ENCODE data around the gene CEP112. TPM values are rescaled to one million over a fixed set of nuclear protein-coding genes. Genes with fewer than 3 reads are reported as not detected.

Gene CEP112
- total RNA-seq, 1 experiment from 2014 or later: 5.4 TPM

GRCh38 chr17:65657251-65657828, 534.6 kb downstream of the CEP112 start:
- intact Hi-C loops (cut with micrococcal nuclease; ENCODE audit: unreplicated experiment): no loop called here
- Mint-ChIP-seq H3K27me3 (ENCODE audit: unreplicated experiment) (peaks cover 24% of the 10 kb centered on the region), H3K36me3 (ENCODE audit: insufficient read depth, unreplicated experiment) (no peaks in the 10 kb centered on the region), H3K9me3 (ENCODE audit: low read depth, unreplicated experiment) (peaks cover 8% of the 10 kb centered on the region), H3K4me3 (ENCODE audit: low read depth, unreplicated experiment) (no peak overlapping the region), H3K4me1 (ENCODE audit: low read depth, unreplicated experiment) (no peaks in the 10 kb centered on the region), H3K27ac (ENCODE audit: unreplicated experiment) (no peak overlapping the region)
- CTCF ChIA-PET: no interaction called here
- no peak for DNase-seq
- TF ChIP-seq, protein P1, sequence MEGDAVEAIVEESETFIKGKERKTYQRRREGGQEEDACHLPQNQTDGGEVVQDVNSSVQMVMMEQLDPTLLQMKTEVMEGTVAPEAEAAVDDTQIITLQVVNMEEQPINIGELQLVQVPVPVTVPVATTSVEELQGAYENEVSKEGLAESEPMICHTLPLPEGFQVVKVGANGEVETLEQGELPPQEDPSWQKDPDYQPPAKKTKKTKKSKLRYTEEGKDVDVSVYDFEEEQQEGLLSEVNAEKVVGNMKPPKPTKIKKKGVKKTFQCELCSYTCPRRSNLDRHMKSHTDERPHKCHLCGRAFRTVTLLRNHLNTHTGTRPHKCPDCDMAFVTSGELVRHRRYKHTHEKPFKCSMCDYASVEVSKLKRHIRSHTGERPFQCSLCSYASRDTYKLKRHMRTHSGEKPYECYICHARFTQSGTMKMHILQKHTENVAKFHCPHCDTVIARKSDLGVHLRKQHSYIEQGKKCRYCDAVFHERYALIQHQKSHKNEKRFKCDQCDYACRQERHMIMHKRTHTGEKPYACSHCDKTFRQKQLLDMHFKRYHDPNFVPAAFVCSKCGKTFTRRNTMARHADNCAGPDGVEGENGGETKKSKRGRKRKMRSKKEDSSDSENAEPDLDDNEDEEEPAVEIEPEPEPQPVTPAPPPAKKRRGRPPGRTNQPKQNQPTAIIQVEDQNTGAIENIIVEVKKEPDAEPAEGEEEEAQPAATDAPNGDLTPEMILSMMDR (IDR thresholded peaks at IDR 0.05; ENCODE audit: unreplicated experiment): no peak
- BruUV-seq (replicated peaks): no TSS peak

GRCh38 chr17:65656390-65657250, 535.3 kb downstream of the CEP112 start:
- H3K4me1 Mint-ChIP-seq (ENCODE audit: low read depth, unreplicated experiment): no peaks in the 10 kb centered on the region
- H3K4me3 Mint-ChIP-seq (ENCODE audit: low read depth, unreplicated experiment): no peak overlapping the region
- H3K27me3 Mint-ChIP-seq (ENCODE audit: unreplicated experiment): peaks cover 24% of the 10 kb centered on the region
- BruUV-seq (replicated peaks): no TSS peak
- H3K9me3 Mint-ChIP-seq (ENCODE audit: low read depth, unreplicated experiment): peaks cover 8% of the 10 kb centered on the region
- intact Hi-C loops (cut with micrococcal nuclease; ENCODE audit: unreplicated experiment): no loop called here
- CTCF ChIA-PET: no interaction called here
- no peaks in the 10 kb centered on the region for H3K36me3 Mint-ChIP-seq (ENCODE audit: insufficient read depth, unreplicated experiment)
- TF ChIP-seq, protein P1 (IDR thresholded peaks at IDR 0.05; ENCODE audit: unreplicated experiment): no peak
- no peak overlapping the region for H3K27ac Mint-ChIP-seq (ENCODE audit: unreplicated experiment)
- no peak for DNase-seq

DNA sequence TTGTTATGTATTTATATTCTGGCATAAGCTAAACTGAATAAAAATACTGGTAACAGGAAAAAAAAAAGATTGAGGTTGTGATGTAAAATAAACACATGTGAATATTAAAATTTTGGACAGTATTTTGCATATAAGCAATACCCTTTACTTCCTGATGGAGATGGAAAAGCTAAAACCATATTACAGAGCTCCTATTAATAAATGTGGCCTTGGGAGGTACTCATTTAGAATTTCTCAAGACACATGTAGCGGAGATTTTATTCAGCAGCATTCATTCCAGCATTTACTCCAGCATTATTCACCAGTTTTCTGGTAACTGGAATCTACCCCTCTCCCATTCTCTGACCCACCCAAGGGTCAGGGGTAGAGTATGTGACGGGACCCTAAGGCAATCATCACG, 536.2 kb downstream of the CEP112 start:
- TF ChIP-seq, protein P1 (IDR thresholded peaks at IDR 0.05; ENCODE audit: unreplicated experiment): no peak
- H3K9me3 Mint-ChIP-seq (ENCODE audit: low read depth, unreplicated experiment): peaks cover 9% of the 10 kb centered on the region
- H3K4me3 Mint-ChIP-seq (ENCODE audit: low read depth, unreplicated experiment): no peak overlapping the region
- H3K27ac Mint-ChIP-seq (ENCODE audit: unreplicated experiment): no peak overlapping the region
- no peak for DNase-seq
- no TSS peak for BruUV-seq (replicated peaks)
- H3K4me1 Mint-ChIP-seq (ENCODE audit: low read depth, unreplicated experiment): no peaks in the 10 kb centered on the region
- intact Hi-C loops (cut with micrococcal nuclease; ENCODE audit: unreplicated experiment): no loop called here
- CTCF ChIA-PET: no interaction called here
- H3K27me3 Mint-ChIP-seq (ENCODE audit: unreplicated experiment): peaks cover 18% of the 10 kb centered on the region
- H3K36me3 Mint-ChIP-seq (ENCODE audit: insufficient read depth, unreplicated experiment): no peaks in the 10 kb centered on the region

DNA sequence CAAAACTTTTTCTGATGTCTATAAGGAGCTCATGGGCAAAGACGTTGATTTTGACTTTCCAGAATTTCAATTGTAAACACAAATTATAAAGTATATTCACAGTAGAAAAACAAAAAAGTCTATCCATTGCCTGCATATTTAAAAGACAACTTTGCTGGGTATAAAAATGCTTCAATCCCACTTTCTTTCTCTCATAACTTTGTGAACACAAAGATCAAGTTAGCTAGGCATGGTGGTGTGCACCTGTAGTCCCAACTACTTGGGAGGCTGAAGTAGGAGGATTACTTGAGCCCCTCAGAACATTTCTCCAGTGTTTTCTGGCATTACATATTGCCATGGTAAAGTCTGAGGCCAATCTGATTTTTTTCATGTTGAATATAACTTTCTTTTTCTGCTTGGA, 547.4 kb downstream of the CEP112 start:
- DNase-seq: no peak
- H3K4me1 Mint-ChIP-seq (ENCODE audit: low read depth, unreplicated experiment): no peaks in the 10 kb centered on the region
- H3K36me3 Mint-ChIP-seq (ENCODE audit: insufficient read depth, unreplicated experiment): no peaks in the 10 kb centered on the region
- CTCF ChIA-PET: no interaction called here
- no peaks in the 10 kb centered on the region for H3K27me3 Mint-ChIP-seq (ENCODE audit: unreplicated experiment)
- BruUV-seq (replicated peaks): no TSS peak
- H3K4me3 Mint-ChIP-seq (ENCODE audit: low read depth, unreplicated experiment): no peak overlapping the region
- H3K9me3 Mint-ChIP-seq (ENCODE audit: low read depth, unreplicated experiment): peaks cover 10% of the 10 kb centered on the region
- no peak overlapping the region for H3K27ac Mint-ChIP-seq (ENCODE audit: unreplicated experiment)
- TF ChIP-seq, protein P1 (IDR thresholded peaks at IDR 0.05; ENCODE audit: unreplicated experiment): no peak
- intact Hi-C loops (cut with micrococcal nuclease; ENCODE audit: unreplicated experiment): no loop called here

Data from Calu3 (cell line).